Measurements from ENCODE around the gene MAN1A2. TPM values are rescaled to one million over a fixed set of nuclear protein-coding genes. Genes with fewer than 3 reads are reported as not detected.

Gene MAN1A2
- total RNA-seq, 1 experiment from 2014 or later = 38.1 TPM

GRCh38 chr1:117546467-117546866, 179.2 kb downstream of the MAN1A2 start:
- CTCF ChIA-PET = interaction anchor here (1.7 kb wide), 1 partner anchor 12 kb away, joined by 5 read pairs; no protein-coding TSS in a partner anchor

DNA sequence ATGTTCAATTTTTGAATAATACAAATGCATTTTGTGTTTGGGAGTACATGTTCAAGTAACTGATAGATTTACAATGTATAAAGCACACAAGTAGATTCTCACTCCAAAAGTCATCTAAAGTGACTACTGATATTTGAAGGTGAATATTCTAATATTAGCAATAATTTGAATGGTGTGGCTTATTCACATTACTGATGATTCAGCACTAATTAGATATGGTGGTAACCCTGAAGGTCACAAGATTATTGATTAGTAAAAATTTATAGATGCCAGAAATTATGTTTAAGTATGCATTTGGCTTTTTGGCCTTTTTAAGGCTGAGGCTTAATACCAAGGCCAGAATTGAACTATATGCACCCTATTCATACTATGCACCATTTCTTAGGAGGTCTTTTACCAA, 186.2 kb downstream of the MAN1A2 start:
- no peaks in the 10 kb centered on the region for H3K79me2 ChIP-seq (ENCODE audit: insufficient read depth, low read length)
- ChIA-PET POLR2A (no interaction called here), CTCF (no interaction called here), RAD21 (ENCODE audit: low non-redundant PET in 1 of 2, low total read pairs in 2 of 2, uncharacterized antibody in 2 of 2, unreplicated experiment in 2 of 2) (no interaction called here)
- ATAC-seq (no peak), DNase-seq (ENCODE audit: low read depth, low spot score) (no peak)
- H3K4me1 ChIP-seq (ENCODE audit: control insufficient read depth in 1 of 2, insufficient read depth in 2 of 2, low read length in 2 of 2) = no peaks in the 10 kb centered on the region
- H3K9me2 ChIP-seq (ENCODE audit: insufficient read depth) = no peaks in the 10 kb centered on the region
- no peaks in the 10 kb centered on the region for H4K20me1 ChIP-seq (ENCODE audit: insufficient read depth)
- BruUV-seq (replicated peaks) = no TSS peak
- no peak overlapping the region for H3K9ac ChIP-seq (ENCODE audit: low read length)
- intact Hi-C loops (cut with micrococcal nuclease) = no loop called here
- no peak overlapping the region for H3K4me3 ChIP-seq (replicated peaks in 1 of 2; ENCODE audit: low read depth in 1 of 2, low read length in 2 of 2)
- H3K27ac ChIP-seq (ENCODE audit: low read depth, low read length) = no peak overlapping the region
- H3K27me3 ChIP-seq (ENCODE audit: insufficient read depth, low read length) = no peaks in the 10 kb centered on the region
- TF ChIP-seq CBX3 (IDR thresholded peaks at IDR 0.05; ENCODE audit: low read depth) (no peak), ZBTB33 (IDR thresholded peaks at IDR 0.05; ENCODE audit: extremely low read depth, insufficient replicate concordance, low read length) (no peak), EZH2phosphoT487 (IDR thresholded peaks at IDR 0.05; ENCODE audit: borderline replicate concordance) (no peak), ZFX (IDR thresholded peaks at IDR 0.05) (no peak)
- no peak overlapping the region for H2AFZ ChIP-seq (ENCODE audit: low read depth, low read length, poor library complexity, severe bottlenecking)
- H3K4me2 ChIP-seq (ENCODE audit: low read length) = no peak overlapping the region
- H3K36me3 ChIP-seq (ENCODE audit: control insufficient read depth in 1 of 2, insufficient read depth in 2 of 2, low read length in 2 of 2) = no peaks in the 10 kb centered on the region
- no peaks in the 10 kb centered on the region for H3K9me3 ChIP-seq (ENCODE audit: control insufficient read depth in 1 of 2, insufficient read depth in 1 of 2, low read depth in 1 of 2, low read length in 2 of 2)

More at GRCh38 chr1:117546467-117546866, 179.2 kb downstream of the MAN1A2 start:
- Histone ChIP-seq H3K9me3 (ENCODE audit: control insufficient read depth in 1 of 2, insufficient read depth in 1 of 2, low read depth in 1 of 2, low read length in 2 of 2) (no peaks in the 10 kb centered on the region), H3K9me2 (ENCODE audit: insufficient read depth) (no peaks in the 10 kb centered on the region), H3K9ac (ENCODE audit: low read length) (no peak overlapping the region), H3K79me2 (ENCODE audit: insufficient read depth, low read length) (no peaks in the 10 kb centered on the region), H2AFZ (ENCODE audit: low read depth, low read length, poor library complexity, severe bottlenecking) (no peak overlapping the region), H3K36me3 (ENCODE audit: control insufficient read depth in 1 of 2, insufficient read depth in 2 of 2, low read length in 2 of 2) (no peaks in the 10 kb centered on the region), H3K4me1 (ENCODE audit: control insufficient read depth in 1 of 2, insufficient read depth in 2 of 2, low read length in 2 of 2) (no peaks in the 10 kb centered on the region), H3K27ac (ENCODE audit: low read depth, low read length) (no peak overlapping the region), H3K4me2 (ENCODE audit: low read length) (no peak overlapping the region), H3K4me3 (replicated peaks in 1 of 2; ENCODE audit: low read depth in 1 of 2, low read length in 2 of 2) (no peak overlapping the region), H4K20me1 (ENCODE audit: insufficient read depth) (no peaks in the 10 kb centered on the region), H3K27me3 (ENCODE audit: insufficient read depth, low read length) (no peaks in the 10 kb centered on the region)
- no peak for TF ChIP-seq SIN3A (IDR thresholded peaks at IDR 0.05; ENCODE audit: low read depth)
- TF ChIP-seq ZFX (IDR thresholded peaks at IDR 0.05) = no peak
- TF ChIP-seq SRF (IDR thresholded peaks at IDR 0.05; ENCODE audit: low read depth) = no peak
- TF ChIP-seq SP1 (IDR thresholded peaks at IDR 0.05; ENCODE audit: low read depth) = no peak
- TF ChIP-seq MAX (IDR thresholded peaks at IDR 0.05) = no peak
- no peak for TF ChIP-seq ELF1 (IDR thresholded peaks at IDR 0.05; ENCODE audit: borderline replicate concordance, low read depth)
- intact Hi-C loops (cut with micrococcal nuclease) = no loop called here
- ChIA-PET POLR2A (no interaction called here), RAD21 (ENCODE audit: low non-redundant PET in 1 of 2, low total read pairs in 2 of 2, uncharacterized antibody in 2 of 2, unreplicated experiment in 2 of 2) (no interaction called here)
- no TSS peak for BruUV-seq (replicated peaks)
- no peak for ATAC-seq
- DNase-seq (ENCODE audit: low read depth, low spot score) = no peak

Data from HCT116 (cell line).